KMS-11 (cell line): Measurements from ENCODE around the gene WDR13.
"Not testable (repeated sequence)": the region's sequence is repeated elsewhere in the genome, so short reads cannot be mapped to it uniquely, and the experiment has no call there.

Source experiments
- H2AFZ ChIP-seq: fragments of 200-600 bp; sonication (generic); 2 replicates; pipeline ENCODE4 v1.6.1; 2016; ENCODE audit warnings: antibody characterized with exemption, mixed run types, low read depth
- H3K27ac ChIP-seq: fragments of 200-600 bp; sonication (generic); 2 replicates; pipeline ENCODE4 v1.6.1; 2016; ENCODE audit warnings: mild to moderate bottlenecking, mixed run types
- H3K27me3 ChIP-seq: fragments of 200-600 bp; sonication (generic); 2 replicates; pipeline ENCODE4 v1.6.1; 2017; ENCODE audit warnings: mild to moderate bottlenecking, low read depth, mixed run types, moderate library complexity; ENCODE audit not compliant: insufficient read depth
- H3K36me3 ChIP-seq: fragments of 200-600 bp; sonication (generic); 2 replicates; pipeline ENCODE4 v1.6.1; 2017; ENCODE audit warnings: mild to moderate bottlenecking, mixed run types; ENCODE audit not compliant: insufficient read depth
- H3K4me1 ChIP-seq: fragments of 200-600 bp; sonication (generic); 2 replicates; pipeline ENCODE4 v1.6.1; 2016; ENCODE audit warnings: mild to moderate bottlenecking, low read depth, mixed run types; ENCODE audit not compliant: poor library complexity, severe bottlenecking
- H3K4me2 ChIP-seq: fragments of 200-600 bp; sonication (generic); 2 replicates; pipeline ENCODE4 v1.7.0; 2016; ENCODE audit warnings: mild to moderate bottlenecking, mixed run types
- H3K4me3 ChIP-seq: fragments of 200-600 bp; sonication (generic); IDR thresholded peaks from 2 replicates; pipeline ENCODE4 v1.6.1; 2017; ENCODE audit warnings: low read depth, low read length, mixed read lengths; ENCODE audit not compliant: insufficient read depth
- H3K79me2 ChIP-seq: fragments of 200-600 bp; sonication (generic); 2 replicates; pipeline ENCODE4 v1.6.1; 2016; ENCODE audit warnings: low read depth, mixed run types; ENCODE audit not compliant: insufficient read depth
- H3K9ac ChIP-seq: fragments of 200-600 bp; sonication (generic); 2 replicates; pipeline ENCODE4 v1.6.1; 2016; ENCODE audit warnings: mild to moderate bottlenecking, mixed run types
- H4K20me1 ChIP-seq: fragments of 200-600 bp; sonication (generic); 2 replicates; pipeline ENCODE4 v1.6.1; 2016; ENCODE audit warnings: mild to moderate bottlenecking, mixed run types; ENCODE audit not compliant: insufficient read depth
- CTCF ChIP-seq: fragments of 200-600 bp; sonication (generic); conservative IDR thresholded peaks from 2 replicates; pipeline ENCODE4 v1.6.1; 2017; ENCODE audit warnings: low read depth, mild to moderate bottlenecking, antibody characterized with exemption, low read length, moderate library complexity, mixed read lengths

The WDR13 gene

DNA sequence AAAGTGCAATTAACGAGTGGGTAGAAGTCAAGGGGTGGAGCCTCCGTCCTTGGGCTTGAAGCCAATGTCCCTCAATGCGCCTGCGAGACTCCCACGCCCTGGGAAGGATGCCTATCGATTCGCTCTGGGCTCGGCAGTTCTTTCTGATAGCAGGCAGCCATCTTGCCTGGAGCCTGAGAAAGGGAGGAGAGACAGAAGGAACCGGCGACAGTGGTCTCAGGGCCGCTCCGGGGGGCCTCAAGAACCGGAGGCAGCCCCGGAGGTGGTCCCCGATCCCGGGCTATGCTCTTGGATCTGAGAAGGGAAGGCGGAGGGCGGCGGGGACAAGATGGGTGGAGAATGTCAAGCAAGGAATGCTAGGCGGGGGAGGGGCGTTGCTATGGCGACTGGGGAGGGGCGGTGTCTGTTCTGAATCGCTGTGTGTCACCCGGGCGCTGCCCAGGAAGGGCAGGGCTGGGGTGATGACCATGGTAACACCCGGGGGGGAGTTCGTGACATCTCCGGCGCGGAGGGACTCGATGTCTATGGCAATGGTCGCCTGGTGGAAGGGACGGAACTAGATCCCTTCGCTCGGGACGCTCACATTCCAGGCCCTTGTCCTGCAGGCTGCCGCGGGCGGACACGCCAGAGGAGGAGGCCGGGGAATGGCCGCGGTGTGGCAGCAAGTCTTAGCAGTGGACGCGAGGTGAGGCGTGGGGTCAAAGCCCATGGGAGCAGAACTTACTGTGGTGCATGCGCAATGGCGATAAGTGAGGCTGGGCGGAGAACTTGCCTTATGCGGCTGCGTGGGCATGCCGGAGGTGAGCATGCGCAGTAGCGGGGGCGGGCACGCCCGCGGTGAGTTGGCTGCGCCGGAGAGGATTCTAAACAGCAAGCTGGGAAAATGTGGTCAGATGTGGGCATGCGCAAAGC is at the start of gene WDR13:
TSS of gene WDR13 (plus strand) at position 140 of the 912 bp plus-strand sequence. CDS start at position 645, 505 bp downstream.
- Histone ChIP-seq H3K27me3 (no peaks in the 10 kb centered on the region), H3K36me3 (no peaks in the 10 kb centered on the region), H2AFZ (peak within 1 kb of the TSS; percentile 68; the same call in 1 of the 2 replicates), H3K79me2 (no peaks in the 10 kb centered on the region), H3K4me2 (peak within 1 kb of the TSS; percentile 57; the same call in 1 of the 2 replicates), H3K4me3 (no peak within 1 kb of the TSS), H4K20me1 (no peaks in the 10 kb centered on the region), H3K27ac (peak within 1 kb of the TSS; percentile 84), H3K4me1 (no peaks in the 10 kb centered on the region), H3K9ac (peak within 1 kb of the TSS; percentile 73)
- no peak for TF ChIP-seq CTCF

DNA sequence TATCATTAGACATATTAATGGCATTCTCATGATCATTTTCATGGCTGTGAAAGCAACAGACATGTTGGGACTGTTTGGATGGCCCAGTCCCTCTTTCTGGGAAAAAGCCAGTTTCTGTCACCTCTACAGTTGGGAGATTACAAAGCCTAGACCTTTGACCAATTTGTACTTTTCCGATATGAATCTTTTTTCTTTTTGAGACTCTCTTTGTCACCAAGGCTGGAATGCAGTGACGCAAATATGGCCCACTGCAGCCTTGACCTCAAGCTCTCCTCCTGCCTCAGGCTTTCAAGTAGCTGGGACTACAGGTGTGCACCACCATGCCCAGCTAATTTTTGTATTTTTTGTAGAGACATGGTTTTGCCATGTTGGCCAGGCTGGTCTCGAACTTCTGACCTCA is 48.4 kb upstream of the WDR13 start:
- Histone ChIP-seq H3K79me2 (no peaks in the 10 kb centered on the region), H4K20me1 (no peaks in the 10 kb centered on the region), H3K36me3 (no peaks in the 10 kb centered on the region), H2AFZ (no peak overlapping the region), H3K4me3 (no peak overlapping the region), H3K27me3 (no peaks in the 10 kb centered on the region), H3K9ac (no peak overlapping the region), H3K4me2 (no peak overlapping the region), H3K27ac (no peak overlapping the region), H3K4me1 (no peaks in the 10 kb centered on the region)
- TF ChIP-seq CTCF: no peak

- not testable (repeated sequence) for H3K79me2 ChIP-seq, H3K4me1 ChIP-seq, H3K4me2 ChIP-seq, H3K36me3 ChIP-seq, H3K4me3 ChIP-seq, H3K27ac ChIP-seq, H3K27me3 ChIP-seq, H4K20me1 ChIP-seq, H3K9ac ChIP-seq, H2AFZ ChIP-seq
Observed at GRCh38 chrX:48555731-48556325, 41.5 kb upstream of the WDR13 start.

DNA sequence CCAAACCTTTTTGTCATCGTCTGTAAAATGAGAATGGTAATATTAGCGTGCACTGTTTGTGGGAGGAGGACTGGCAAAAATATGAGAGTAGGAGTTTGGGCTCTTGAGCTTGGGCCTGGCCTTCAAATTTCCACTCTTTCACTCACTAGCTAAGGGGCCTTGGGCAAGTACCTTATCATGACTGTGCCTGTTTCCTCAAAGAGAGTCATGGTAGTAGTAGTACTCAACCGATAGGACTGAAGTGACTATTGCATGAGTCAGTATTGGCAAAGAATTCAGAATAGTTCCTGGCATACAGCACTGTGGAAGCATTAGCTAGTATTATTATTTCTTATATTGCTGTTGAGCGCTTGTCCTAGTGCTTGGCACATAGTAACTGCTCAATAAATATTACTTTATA is 39.0 kb upstream of the WDR13 start:
- Histone ChIP-seq H3K36me3 (no peaks in the 10 kb centered on the region), H3K9ac (no peak overlapping the region), H2AFZ (no peak overlapping the region), H3K4me2 (no peak overlapping the region), H3K79me2 (no peaks in the 10 kb centered on the region), H3K27ac (no peak overlapping the region), H3K27me3 (no peaks in the 10 kb centered on the region), H3K4me1 (no peaks in the 10 kb centered on the region), H3K4me3 (no peak overlapping the region), H4K20me1 (no peaks in the 10 kb centered on the region)
- no peak for TF ChIP-seq CTCF

GRCh38 chrX:48559636-48560035 is 37.7 kb upstream of the WDR13 start:
- TF ChIP-seq CTCF: no peak
- Histone ChIP-seq H4K20me1 (no peaks in the 10 kb centered on the region), H3K9ac (no peak overlapping the region), H3K4me1 (no peaks in the 10 kb centered on the region), H3K4me3 (no peak overlapping the region), H3K27me3 (no peaks in the 10 kb centered on the region), H3K36me3 (no peaks in the 10 kb centered on the region), H2AFZ (no peak overlapping the region), H3K79me2 (no peaks in the 10 kb centered on the region), H3K27ac (no peak overlapping the region), H3K4me2 (no peak overlapping the region)
